HG03571 (cell line): ENCODE results near the gene ADIPOR1.
"Not testable (repeated sequence)": the region's sequence is repeated elsewhere in the genome, so short reads cannot be mapped to it uniquely, and the experiment has no call there.

Experiments used
- ATAC-seq: cut with Tn5 transposase; IDR thresholded peaks from one replicate; pipeline ENCODE4 v1.9.1; 2021; ENCODE audit not compliant: unreplicated experiment

The ADIPOR1 gene

GRCh38 chr1:202941372-202941771 lies 16.7 kb downstream of the ADIPOR1 start:
- ATAC-seq: no peak

- no peak for ATAC-seq
Observed at GRCh38 chr1:202940561-202940960, 17.6 kb downstream of the ADIPOR1 start.

- ATAC-seq: no peak
Observed at GRCh38 chr1:202938287-202938925, 19.7 kb downstream of the ADIPOR1 start.

- not testable (repeated sequence) for ATAC-seq
Observed at GRCh38 chr1:202936409-202936808, 21.7 kb downstream of the ADIPOR1 start.

- no peak for ATAC-seq
Observed at GRCh38 chr1:202935844-202936243, 22.3 kb downstream of the ADIPOR1 start.

GRCh38 chr1:202934755-202935154 lies 23.4 kb downstream of the ADIPOR1 start:
- no peak for ATAC-seq

- ATAC-seq: no peak
Observed at GRCh38 chr1:202932476-202932875, 25.6 kb downstream of the ADIPOR1 start.

- peak; percentile 88 for ATAC-seq
Observed at GRCh38 chr1:202926581-202927491, 31.3 kb downstream of the ADIPOR1 start, which contains the start of gene KLHL12. TSS of gene KLHL12 (minus strand) at chr1:202927234. CDS start at chr1:202925162, 2,072 bp downstream.

GRCh38 chr1:202923533-202923932 lies 34.6 kb downstream of the ADIPOR1 start:
- ATAC-seq: no peak

GRCh38 chr1:202919615-202920014 lies 38.5 kb downstream of the ADIPOR1 start:
- no peak for ATAC-seq

GRCh38 chr1:202915146-202915545 lies 43.0 kb downstream of the ADIPOR1 start:
- ATAC-seq: no peak

- not testable (repeated sequence) for ATAC-seq
Observed at GRCh38 chr1:202912476-202912875, 45.6 kb downstream of the ADIPOR1 start.

GRCh38 chr1:202909494-202909893 lies 48.6 kb downstream of the ADIPOR1 start:
- no peak for ATAC-seq

- ATAC-seq: no peak
Observed at GRCh38 chr1:202908998-202909397, 49.1 kb downstream of the ADIPOR1 start.

GRCh38 chr1:202905331-202905730 lies 52.8 kb downstream of the ADIPOR1 start:
- no peak for ATAC-seq

GRCh38 chr1:202903808-202904207 lies 54.3 kb downstream of the ADIPOR1 start:
- not testable (repeated sequence) for ATAC-seq

GRCh38 chr1:202901555-202901954 lies 56.6 kb downstream of the ADIPOR1 start:
- no peak for ATAC-seq

- no peak for ATAC-seq
Observed at GRCh38 chr1:202892501-202892900, 65.6 kb downstream of the ADIPOR1 start.
